Skin epidermis (tissue), 12 donors: ENCODE measurements around the gene DNAJC28.
A peak's percentile ranks its signal among the peaks of the same experiment; 100 is the strongest.
"Not testable (repeated sequence)": the region's sequence is repeated elsewhere in the genome, so short reads cannot be mapped to it uniquely, and the experiment has no call there.

ENCODE experiments used
- H3K27ac ChIP-seq, 21 experiments: fragments of 200-600 bp; sonication (generic) in 11 of 21; one replicate each; pipeline ENCODE4 v1.5.0; 2020; ENCODE audit warnings: mild to moderate bottlenecking in 3 of 21, inconsistent platforms in 2 of 21, moderate library complexity in 2 of 21
- H3K4me3 ChIP-seq, 7 experiments: fragments of 200-600 bp; sonication (generic) in 2 of 7; one replicate each; pipeline ENCODE4 v1.5.0; 2020; ENCODE audit warnings: inconsistent platforms in 2 of 7, mild to moderate bottlenecking in 2 of 7, moderate library complexity in 1 of 7

The DNAJC28 gene

GRCh38 chr21:33487996-33488395, 3.5 kb downstream of the DNAJC28 start:
- Histone ChIP-seq H3K27ac (no peak overlapping the region), H3K4me3 (no peak overlapping the region)

GRCh38 chr21:33481314-33481943, 10.1 kb downstream of the DNAJC28 start:
- Histone ChIP-seq H3K27ac (no peak overlapping the region), H3K4me3 (no peak overlapping the region)

DNA sequence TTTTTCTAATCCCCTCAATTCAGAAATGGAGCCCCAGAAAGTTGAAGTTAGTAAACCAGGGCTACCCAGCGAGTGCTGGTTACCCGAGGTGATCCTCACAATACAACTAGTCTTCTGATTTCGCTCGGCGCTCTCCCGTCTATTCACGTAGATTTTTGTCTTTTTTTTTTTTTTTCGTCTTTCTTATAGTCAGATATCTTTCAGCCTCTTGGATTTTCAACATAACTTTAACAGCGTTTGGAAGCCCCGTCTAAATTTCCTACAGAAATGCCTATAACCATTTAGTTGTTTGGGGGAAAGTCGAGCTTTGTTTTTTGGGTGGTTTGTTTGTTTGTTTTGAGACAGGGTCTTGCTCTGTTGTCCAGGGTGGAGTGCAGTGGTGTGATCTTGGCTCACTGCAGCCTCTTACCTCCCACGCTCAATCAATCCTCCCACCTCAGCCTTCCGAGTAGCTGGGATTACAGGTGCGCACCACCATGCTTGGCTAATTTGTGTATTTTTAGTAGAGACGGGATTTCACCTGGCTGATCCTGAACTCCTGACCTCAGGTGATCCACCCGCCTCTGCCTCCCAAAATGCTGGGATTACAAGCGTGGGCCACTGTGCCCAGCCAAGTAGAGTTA, 10.9 kb downstream of the DNAJC28 start:
- Histone ChIP-seq H3K4me3 (peak overlapping the region; percentile 69 to 99 (median 90)), H3K27ac (peak overlapping the region; percentile 50 to 99 (median 94))

DNA sequence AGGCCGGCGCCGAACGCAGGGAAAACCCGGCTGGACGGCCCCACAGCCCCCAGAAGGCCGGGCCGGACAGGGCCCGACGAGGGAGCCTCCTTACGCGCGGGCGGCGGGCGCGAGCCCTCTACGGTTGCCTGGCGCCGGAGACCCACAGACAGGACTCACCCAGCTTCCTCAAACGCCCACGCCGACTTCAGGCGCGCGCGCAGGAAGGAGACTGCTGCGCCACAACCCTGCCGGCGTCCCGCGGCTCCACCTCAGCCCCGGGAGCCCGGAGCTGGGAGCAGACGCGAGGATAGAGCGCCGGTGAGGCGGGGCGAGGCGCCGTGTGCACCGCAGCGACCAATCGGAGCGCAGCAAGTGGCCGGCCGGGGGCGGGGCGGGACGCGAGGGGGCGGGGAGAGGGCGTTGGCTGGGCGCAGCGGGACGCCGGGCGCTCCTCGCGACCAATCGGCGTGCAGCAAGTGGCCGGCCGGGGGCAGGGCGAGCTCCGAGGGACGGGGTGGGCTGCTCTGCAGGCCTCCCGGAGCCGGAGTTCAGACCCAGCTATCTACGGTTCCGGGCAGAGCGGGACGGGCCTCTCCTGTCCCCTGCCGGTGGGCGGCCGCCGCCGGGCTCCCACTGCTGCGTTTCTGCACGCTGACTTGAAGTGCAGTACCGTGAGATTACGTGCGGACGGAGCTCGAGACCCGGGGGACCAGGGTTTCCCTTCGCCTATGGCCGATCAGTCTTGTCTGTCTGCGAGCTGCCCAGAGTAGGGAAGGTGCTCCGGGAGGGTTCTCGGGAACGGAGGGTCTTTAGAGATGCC, 11.6 kb downstream of the DNAJC28 start, which contains the start of gene TMEM50B:
TSS of gene TMEM50B (minus strand) at position 296 of the 802 bp plus-strand sequence. CDS start 11,089 bp downstream, outside the sequence.
- peak within 1 kb of the TSS; percentile 69 to 99 (median 90) for H3K4me3 ChIP-seq
- H3K27ac ChIP-seq = peak within 1 kb of the TSS; percentile 88 to 99 (median 97)

GRCh38 chr21:33478935-33479678, 12.4 kb downstream of the DNAJC28 start:
- H3K4me3 ChIP-seq = peak overlapping the region; percentile 69 to 99 (median 90)

DNA sequence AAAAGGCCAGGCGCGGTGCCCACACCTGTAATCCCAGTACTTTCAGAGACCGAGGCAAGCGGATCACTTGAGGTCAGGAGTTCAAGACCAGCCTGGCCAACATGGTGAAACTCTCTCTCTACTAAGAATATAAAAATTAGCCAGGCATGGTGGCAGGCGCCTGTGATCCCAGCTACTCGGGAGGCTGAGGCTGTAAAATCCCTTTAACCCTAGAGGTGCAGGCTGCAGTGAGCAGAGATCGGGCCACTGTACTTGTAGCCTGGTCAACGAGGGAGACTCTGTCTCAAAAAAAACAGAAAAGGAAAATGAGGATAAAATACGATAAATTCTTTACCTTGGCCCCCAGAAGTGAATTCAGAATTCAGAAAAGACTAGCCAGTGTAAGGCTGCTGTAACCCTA, 13.3 kb downstream of the DNAJC28 start:
- peak overlapping the region in 15 of 21 experiments; percentile 37 to 99 (median 96) for H3K27ac ChIP-seq
- peak overlapping the region; percentile 69 to 99 (median 90) for H3K4me3 ChIP-seq

More at GRCh38 chr21:33478935-33479678, 12.4 kb downstream of the DNAJC28 start:
- H3K27ac ChIP-seq = peak overlapping the region; percentile 88 to 99 (median 97)

DNA sequence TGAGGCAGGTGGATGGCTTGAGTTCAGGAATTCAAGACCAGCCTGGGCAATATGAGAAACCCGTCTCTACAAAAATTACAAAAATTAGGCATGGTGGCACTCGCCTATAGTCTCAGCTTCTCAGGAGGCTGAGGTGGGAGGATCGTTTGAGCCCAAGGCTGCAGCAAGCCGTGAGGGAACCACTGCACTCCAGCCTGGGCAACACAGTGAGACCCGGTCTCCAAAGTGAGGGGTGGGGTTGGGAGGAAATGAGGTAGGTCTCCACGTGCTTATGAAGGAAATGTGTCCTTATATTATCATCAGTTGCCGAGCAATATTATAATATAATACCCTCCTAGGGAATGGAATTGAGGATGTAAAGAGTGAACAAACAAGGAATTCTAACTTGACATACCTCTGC, 14.4 kb downstream of the DNAJC28 start:
- no peak overlapping the region for H3K4me3 ChIP-seq

DNA sequence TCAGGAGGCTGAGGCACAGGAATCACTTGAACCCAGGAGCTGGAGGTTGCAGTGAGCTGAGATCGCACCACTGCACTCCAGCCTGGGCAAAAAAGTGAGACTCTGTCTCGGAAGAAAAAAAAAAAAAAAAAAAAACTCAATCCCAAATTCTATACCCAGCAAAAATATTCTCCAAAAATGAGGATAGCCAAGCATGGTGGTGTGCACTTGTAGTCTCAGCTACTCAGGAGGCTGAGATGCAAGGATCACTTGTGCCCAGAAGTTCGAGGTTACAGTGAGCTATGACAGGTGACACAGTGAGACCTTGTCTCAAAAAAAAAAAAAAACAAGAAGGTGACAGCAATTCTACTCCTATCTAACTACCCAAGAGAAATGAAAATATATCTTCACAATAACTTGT, 18.2 kb downstream of the DNAJC28 start:
- no peak overlapping the region for H3K27ac ChIP-seq
- H3K4me3 ChIP-seq = no peak overlapping the region

More for the DNA sequence above, 14.4 kb downstream of the DNAJC28 start:
- H3K27ac ChIP-seq = no peak overlapping the region

DNA sequence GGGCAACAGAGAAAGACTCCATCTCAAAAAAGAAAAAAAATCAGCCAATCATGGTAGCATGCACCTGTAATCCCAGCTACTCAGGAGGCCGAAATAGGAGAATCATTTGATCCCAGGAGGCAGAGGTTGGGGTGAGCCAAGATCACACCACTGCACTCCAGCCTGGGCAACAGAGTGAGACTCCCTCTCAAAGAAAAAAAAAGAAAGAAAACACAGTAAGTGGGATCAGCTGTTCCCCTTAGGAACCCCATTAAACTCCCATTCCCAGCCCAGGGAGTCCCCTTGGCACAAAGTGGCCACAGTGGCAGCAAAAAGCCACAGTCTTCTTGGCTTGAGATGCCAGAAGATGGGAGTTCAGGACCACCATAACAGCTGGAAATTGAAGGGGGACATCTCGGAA, 20.8 kb downstream of the DNAJC28 start:
- Histone ChIP-seq H3K27ac (no peak overlapping the region), H3K4me3 (no peak overlapping the region)

- not testable (repeated sequence) for H3K27ac ChIP-seq, H3K4me3 ChIP-seq
Observed at GRCh38 chr21:33469183-33469582, 22.3 kb downstream of the DNAJC28 start.

DNA sequence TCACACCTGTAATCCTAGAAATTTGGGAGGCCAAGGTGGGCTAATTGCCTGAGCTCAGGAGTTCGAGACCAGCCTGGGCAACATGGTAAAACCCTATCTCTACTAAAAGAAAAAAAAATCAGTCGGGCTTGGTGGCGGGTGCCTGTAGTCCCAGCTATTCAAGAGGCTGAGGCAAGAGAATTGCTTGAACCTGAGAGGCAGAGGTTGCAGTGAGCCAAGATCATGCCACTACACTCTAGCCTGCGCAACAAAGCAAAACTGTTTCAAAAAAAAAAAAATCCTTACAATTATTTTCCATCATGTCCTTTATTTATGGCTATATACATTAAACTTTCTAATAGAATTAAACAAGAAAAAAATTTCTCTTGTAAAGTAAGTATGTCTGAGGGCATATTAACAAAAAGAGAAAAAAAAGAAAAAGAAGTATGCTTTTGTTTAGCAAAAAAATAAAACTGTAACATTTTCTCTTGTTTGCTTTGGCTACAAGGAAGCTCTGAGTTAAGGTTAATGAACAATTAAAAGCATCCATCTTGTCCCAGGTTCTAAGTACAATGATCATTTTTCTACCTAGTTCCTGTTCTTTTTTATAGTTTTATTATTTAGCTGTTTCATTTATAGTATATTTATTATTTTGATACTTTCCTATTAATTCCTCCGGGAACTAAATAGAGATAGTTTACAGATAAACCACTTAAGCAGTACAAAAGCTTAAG, 29.8 kb downstream of the DNAJC28 start:
- Histone ChIP-seq H3K27ac (no peak overlapping the region), H3K4me3 (no peak overlapping the region)

- Histone ChIP-seq H3K4me3 (no peak overlapping the region), H3K27ac (no peak overlapping the region)
Observed at GRCh38 chr21:33458861-33459260, 32.7 kb downstream of the DNAJC28 start.

GRCh38 chr21:33455686-33456446, 35.6 kb downstream of the DNAJC28 start:
- H3K4me3 ChIP-seq = no peak overlapping the region
- H3K27ac ChIP-seq = no peak overlapping the region

GRCh38 chr21:33452362-33452761, 39.2 kb downstream of the DNAJC28 start:
- no peak overlapping the region for H3K4me3 ChIP-seq

DNA sequence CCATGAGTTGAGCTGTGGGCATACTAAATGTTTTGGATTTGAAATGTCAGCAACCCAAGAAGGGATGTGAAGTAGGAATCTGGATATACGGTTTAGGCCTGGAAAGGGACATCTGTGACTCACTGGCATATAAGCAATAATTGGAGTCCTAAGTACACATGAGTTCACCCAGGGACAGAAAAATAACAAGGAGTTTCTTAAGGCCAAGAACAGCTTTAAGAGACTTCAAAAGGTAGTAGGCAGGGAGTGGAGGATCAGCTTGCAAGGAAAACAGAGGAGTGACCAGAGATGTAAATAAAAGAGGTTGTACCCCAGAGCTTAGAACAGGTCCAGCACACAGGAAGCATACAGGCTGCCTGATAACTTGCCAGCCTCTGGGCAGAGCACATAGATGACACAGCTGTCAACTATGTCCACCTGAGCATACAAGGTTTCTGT, 39.9 kb downstream of the DNAJC28 start:
- Histone ChIP-seq H3K4me3 (no peak overlapping the region), H3K27ac (no peak overlapping the region)

More at GRCh38 chr21:33452362-33452761, 39.2 kb downstream of the DNAJC28 start:
- H3K27ac ChIP-seq = no peak overlapping the region

- H3K4me3 ChIP-seq = no peak overlapping the region
- H3K27ac ChIP-seq = no peak overlapping the region
Observed at GRCh38 chr21:33449616-33450015, 41.9 kb downstream of the DNAJC28 start.

- H3K4me3 ChIP-seq, H3K27ac ChIP-seq: not testable (repeated sequence)
Observed at GRCh38 chr21:33446620-33447019, 44.9 kb downstream of the DNAJC28 start.

DNA sequence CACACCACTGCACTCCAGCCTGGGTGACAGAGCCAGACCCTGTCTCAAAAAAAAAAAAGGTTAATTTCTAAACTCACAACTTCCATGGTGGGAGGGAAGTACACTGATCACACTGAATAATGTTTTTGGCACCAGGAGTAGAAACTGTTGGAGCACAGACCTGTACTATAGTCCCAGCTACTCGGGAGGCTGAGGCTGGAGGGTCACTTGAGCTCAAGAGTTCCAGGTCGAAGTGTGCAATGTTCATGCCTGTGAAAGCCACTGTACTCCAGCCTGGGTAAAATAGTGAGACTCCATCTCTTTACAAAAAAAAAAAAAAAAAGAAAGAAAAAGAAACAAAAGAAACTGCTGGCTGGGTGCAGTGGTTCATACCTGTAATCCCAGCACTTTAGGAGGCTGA, 47.0 kb downstream of the DNAJC28 start:
- H3K27ac ChIP-seq = no peak overlapping the region
- H3K4me3 ChIP-seq = no peak overlapping the region
